ENCODE results near the gene SPAAR.
A peak's percentile ranks its signal among the peaks of the same experiment; 100 is the strongest.

SPAAR gene

DNA sequence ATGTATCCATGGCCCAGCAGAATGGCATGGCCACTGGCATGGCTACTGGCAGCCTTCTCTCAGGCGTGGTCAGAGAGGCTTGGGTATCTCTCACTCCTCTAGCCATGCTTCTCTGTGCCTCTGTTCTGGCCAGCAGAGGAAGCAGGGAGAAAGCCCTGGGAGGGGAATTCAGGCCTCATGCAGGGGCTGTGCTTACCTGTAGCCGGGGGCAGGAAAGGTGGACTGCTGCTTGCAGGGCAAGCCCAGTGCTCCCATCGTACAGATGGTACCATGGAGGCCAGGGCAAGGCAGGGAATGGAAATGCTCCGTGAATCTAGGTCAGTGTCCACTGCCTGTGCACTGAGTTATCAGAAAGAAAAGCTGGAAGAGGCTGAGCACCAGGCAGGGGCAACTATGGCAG is 41.8 kb upstream of the SPAAR start:
- no peak for DNase-seq (ENCODE audit: low spot score)
- ChIA-PET POLR2A (ENCODE audit: low non-redundant PET) (no interaction called here), CTCF (no interaction called here)
- TF ChIP-seq, protein P1, sequence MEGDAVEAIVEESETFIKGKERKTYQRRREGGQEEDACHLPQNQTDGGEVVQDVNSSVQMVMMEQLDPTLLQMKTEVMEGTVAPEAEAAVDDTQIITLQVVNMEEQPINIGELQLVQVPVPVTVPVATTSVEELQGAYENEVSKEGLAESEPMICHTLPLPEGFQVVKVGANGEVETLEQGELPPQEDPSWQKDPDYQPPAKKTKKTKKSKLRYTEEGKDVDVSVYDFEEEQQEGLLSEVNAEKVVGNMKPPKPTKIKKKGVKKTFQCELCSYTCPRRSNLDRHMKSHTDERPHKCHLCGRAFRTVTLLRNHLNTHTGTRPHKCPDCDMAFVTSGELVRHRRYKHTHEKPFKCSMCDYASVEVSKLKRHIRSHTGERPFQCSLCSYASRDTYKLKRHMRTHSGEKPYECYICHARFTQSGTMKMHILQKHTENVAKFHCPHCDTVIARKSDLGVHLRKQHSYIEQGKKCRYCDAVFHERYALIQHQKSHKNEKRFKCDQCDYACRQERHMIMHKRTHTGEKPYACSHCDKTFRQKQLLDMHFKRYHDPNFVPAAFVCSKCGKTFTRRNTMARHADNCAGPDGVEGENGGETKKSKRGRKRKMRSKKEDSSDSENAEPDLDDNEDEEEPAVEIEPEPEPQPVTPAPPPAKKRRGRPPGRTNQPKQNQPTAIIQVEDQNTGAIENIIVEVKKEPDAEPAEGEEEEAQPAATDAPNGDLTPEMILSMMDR (conservative IDR thresholded peaks at IDR 0.05; ENCODE audit: low read depth) = no peak
- no peak overlapping the region for H3K27ac ChIP-seq

DNA sequence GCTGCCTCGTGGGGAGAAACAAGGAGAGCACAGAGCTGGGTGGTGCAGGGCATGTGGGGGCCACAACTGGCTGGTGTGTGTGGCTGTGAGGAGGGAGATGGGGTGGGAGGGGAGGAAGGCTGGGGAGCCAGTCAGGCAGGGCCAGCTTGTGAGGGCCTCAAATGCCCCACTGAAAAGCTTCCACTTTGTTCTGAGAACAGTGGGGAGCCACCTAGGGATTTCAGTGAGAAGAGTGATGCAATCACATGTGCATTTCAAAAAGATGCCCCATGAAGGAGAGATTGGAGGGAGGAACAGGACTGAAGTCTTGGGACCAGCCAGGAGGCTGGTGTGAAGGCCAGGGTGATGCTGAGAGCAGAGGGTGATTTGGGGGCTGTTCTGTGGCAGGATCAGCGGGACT is 40.4 kb upstream of the SPAAR start:
- H3K27ac ChIP-seq = peak overlapping the region; percentile 0; the same call in 1 of the 2 replicates
- TF ChIP-seq, protein P1 (conservative IDR thresholded peaks at IDR 0.05; ENCODE audit: low read depth) = no peak
- no peak for DNase-seq (ENCODE audit: low spot score)
- CTCF ChIA-PET = interaction anchor here (0.7 kb wide), 1 partner anchor 141 kb away, joined by 3 read pairs; no protein-coding TSS in a partner anchor
- POLR2A ChIA-PET (ENCODE audit: low non-redundant PET) = interaction anchor here (0.6 kb wide), 1 partner anchor 40 kb away, joined by 4 read pairs; the partner anchor contains the start of gene TMEM8B

DNA sequence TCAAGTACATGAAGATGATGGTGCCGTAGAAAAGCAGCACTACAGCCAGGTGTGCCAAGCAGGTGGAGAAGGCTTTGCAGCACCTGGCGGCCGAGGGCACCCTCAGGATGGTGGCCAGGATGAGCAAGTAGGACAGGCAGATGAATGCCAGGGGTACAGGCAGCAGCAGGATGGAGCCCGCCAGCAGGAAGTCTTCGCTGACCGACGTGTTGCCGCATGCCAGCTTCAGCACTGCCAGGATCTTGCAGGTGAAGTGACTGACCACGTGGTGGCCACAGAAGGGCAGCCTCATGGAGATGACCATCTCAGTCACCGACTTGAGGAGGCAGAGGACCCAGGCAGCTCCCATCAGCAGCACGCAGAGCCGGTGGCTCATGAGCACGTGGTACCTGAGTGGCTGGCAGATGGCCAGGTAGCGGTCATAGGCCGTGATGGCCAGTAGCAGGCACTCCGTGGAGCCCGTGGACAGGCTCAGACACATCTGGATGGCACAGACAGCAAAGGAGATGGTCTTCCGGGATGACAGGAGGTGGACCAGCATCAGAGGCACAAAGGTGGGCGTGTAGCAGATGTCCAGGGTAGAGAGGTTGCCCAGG is 39.6 kb upstream of the SPAAR start:
- peak overlapping the region; percentile 0; the same call in 1 of the 2 replicates for H3K27ac ChIP-seq
- TF ChIP-seq, protein P1 (conservative IDR thresholded peaks at IDR 0.05; ENCODE audit: low read depth) = no peak
- no peak for DNase-seq (ENCODE audit: low spot score)
- CTCF ChIA-PET = no interaction called here
- POLR2A ChIA-PET (ENCODE audit: low non-redundant PET) = no interaction called here

DNA sequence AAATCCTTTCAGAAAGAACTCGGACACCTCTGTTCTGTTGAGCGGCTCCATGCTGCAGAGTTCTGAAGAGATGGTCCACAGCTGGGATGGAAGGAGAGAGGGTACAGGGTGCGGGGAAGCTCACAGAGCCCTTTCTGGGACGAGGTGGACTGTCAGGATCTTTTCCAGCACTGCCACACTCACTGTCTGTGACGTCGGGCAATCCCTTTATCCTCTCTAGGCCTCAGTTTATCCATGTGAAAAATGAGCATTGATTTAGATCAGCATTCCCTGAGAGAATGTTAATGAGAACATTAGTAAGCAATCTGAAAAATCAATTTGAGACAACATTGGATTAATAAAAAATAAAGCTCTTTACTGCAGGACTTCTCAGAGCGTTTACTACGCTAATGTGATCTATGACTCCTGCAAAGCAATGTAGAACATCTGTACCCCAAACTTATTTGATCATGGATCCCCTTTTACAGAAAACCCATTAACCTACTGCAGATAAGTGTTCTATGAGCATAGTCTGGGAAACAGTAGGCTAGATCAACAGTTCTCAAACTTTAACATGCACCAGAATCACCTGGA is 38.9 kb upstream of the SPAAR start, which contains the start of gene OR13J1:
Gene OR13J1, minus strand, starts transcription at position 51 of the 573 bp plus-strand sequence. Its CDS starts 0 bp downstream, at position 51.
- POLR2A ChIA-PET (ENCODE audit: low non-redundant PET) = no interaction called here
- peak within 1 kb of the TSS; percentile 47 for H3K27ac ChIP-seq
- no peak for DNase-seq (ENCODE audit: low spot score)
- TF ChIP-seq, protein P1 (conservative IDR thresholded peaks at IDR 0.05; ENCODE audit: low read depth) = no peak
- CTCF ChIA-PET = interaction anchor here (0.7 kb wide), 1 partner anchor 12 kb away, joined by 4 read pairs; no protein-coding TSS in a partner anchor

DNA sequence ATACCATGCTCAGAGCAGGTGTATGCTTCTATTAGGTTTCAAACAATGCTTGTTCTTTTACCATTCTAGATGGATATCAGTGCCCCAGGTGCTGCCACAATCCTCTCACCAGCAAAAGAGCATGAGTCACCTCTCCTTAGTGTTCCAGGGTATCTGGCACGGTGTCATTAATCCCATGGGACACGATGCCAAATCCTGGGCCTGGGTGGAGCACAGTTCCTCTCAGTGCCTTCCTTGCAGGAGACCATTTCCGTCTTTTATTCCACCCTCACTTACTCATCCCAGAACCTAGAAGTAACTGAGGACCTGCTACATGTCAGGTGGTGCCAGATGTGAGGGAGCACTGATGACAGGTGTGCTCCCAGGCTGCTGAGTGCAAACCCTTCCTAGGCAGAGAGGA is 37.7 kb upstream of the SPAAR start:
- ChIA-PET CTCF (interaction anchor here (0.7 kb wide), 1 partner anchor 11 kb away, joined by 4 read pairs; no protein-coding TSS in a partner anchor), POLR2A (ENCODE audit: low non-redundant PET) (no interaction called here)
- TF ChIP-seq, protein P1 (conservative IDR thresholded peaks at IDR 0.05; ENCODE audit: low read depth) = no peak
- DNase-seq (ENCODE audit: low spot score) = peak; percentile 76
- H3K27ac ChIP-seq = peak overlapping the region; percentile 47

DNA sequence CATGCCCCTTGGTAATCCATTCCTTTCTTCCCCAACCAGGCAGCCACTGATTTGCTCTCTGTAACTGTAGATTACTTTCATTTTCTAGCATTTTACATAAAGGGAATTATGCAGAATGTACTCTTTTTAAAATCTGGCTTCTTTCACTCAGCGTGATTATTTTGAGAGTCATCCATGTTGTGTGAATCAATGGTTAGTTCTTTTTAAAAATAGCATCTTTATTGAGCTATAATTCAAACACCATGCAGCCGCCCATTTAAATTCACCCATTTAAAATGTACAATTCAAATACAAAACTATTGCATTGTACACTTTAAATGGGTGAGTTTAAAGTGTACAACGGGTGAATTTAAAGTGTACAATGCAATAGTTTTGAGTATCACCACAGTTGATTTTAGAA is 36.8 kb upstream of the SPAAR start:
- no peak for DNase-seq (ENCODE audit: low spot score)
- ChIA-PET POLR2A (ENCODE audit: low non-redundant PET) (no interaction called here), CTCF (interaction anchor here (0.6 kb wide), 1 partner anchor 73 kb away, joined by 3 read pairs; no protein-coding TSS in a partner anchor)
- TF ChIP-seq, protein P1 (conservative IDR thresholded peaks at IDR 0.05; ENCODE audit: low read depth) = no peak
- no peak overlapping the region for H3K27ac ChIP-seq

Data from RWPE1 (cell line).